Measurements from ENCODE around the gene GLIPR1.
"Not testable (repeated sequence)": the region's sequence is repeated elsewhere in the genome, so short reads cannot be mapped to it uniquely, and the experiment has no call there.

GLIPR1 gene

DNA sequence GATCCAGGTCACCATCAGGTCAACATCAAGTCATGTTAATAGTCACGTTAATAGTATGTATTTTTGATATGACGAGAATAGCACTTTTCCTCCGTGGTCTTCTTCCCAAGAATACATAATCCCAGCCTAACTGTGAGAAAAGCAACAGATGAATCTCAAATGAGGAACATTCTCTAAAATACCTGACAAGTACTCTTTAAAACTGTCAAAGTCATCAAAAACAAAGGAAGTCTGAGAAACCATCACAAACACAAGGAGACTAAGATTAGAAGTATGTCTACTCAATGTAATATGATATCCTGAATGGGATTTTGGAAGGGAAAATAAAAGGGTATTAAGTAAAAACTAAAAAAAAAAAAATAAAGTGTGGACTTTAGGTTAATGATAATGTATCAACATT is 36.8 kb upstream of the GLIPR1 start:
- DNase-seq (ENCODE audit: insufficient read length, low spot score): no peak
- TF ChIP-seq, protein P1, sequence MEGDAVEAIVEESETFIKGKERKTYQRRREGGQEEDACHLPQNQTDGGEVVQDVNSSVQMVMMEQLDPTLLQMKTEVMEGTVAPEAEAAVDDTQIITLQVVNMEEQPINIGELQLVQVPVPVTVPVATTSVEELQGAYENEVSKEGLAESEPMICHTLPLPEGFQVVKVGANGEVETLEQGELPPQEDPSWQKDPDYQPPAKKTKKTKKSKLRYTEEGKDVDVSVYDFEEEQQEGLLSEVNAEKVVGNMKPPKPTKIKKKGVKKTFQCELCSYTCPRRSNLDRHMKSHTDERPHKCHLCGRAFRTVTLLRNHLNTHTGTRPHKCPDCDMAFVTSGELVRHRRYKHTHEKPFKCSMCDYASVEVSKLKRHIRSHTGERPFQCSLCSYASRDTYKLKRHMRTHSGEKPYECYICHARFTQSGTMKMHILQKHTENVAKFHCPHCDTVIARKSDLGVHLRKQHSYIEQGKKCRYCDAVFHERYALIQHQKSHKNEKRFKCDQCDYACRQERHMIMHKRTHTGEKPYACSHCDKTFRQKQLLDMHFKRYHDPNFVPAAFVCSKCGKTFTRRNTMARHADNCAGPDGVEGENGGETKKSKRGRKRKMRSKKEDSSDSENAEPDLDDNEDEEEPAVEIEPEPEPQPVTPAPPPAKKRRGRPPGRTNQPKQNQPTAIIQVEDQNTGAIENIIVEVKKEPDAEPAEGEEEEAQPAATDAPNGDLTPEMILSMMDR (IDR thresholded peaks at IDR 0.05; ENCODE audit: insufficient read depth, missing control alignments): no peak
- FAIRE-seq: no peak

DNA sequence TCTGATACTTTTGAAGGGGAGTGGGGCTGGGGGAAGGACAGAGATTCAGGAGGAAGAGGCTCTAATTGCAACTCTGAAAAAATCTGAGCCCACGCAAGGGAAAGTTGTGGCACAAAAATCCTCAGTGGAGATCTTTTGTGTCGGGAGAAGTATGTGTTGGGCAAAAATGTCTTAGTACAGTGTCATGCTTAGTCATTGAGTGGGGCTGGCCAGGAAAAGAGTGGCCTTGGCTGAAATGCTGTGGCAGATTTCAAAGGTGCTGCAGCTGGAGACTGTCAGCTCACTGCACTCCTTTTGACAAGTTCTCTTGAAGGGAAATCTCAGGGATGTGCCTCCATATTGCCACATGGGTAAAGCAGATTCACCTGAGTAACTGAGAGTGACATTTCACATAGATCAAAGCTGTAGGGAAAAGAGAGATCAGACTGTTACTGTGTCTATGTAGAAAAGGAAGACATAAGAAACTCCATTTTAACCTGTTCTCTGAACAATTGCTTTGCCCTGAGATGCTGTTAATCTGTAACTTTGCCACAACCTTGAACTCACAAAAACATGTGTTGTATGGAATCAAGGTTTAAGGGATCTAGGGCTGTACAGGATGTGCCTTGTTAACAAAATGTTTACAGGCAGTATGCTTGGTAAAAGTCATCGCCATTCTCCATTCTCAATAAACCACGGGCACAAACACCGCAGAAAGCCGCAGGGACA is 36.0 kb upstream of the GLIPR1 start:
- DNase-seq (ENCODE audit: insufficient read length, low spot score) (no peak), FAIRE-seq (no peak)
- TF ChIP-seq, protein P1 (IDR thresholded peaks at IDR 0.05; ENCODE audit: insufficient read depth, missing control alignments): no peak

- DNase-seq (ENCODE audit: insufficient read length, low spot score); FAIRE-seq: not testable (repeated sequence)
Observed at GRCh38 chr12:75445137-75445507, 35.4 kb upstream of the GLIPR1 start.

DNA sequence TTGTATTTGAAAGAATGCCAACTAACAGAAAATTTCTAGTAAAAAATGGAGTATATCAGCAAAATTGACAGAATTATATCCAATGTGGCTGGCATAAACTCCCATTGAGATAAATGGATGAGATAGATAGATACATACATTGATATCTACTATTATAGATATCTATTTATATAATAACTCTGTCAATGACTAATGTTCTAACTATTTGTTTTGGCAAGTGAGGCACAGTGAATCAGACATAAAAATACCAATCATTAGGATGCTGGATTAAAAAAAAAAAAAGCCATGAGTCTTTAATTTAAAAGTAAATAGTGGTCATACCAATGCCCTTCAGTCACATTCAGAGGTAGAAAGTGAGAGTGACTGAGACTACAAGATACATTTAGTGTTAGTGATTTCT is 33.7 kb upstream of the GLIPR1 start:
- DNase-seq (ENCODE audit: insufficient read length, low spot score) (no peak), FAIRE-seq (no peak)
- TF ChIP-seq, protein P1 (IDR thresholded peaks at IDR 0.05; ENCODE audit: insufficient read depth, missing control alignments): no peak

- DNase-seq (ENCODE audit: insufficient read length, low spot score) (no peak), FAIRE-seq (no peak)
- TF ChIP-seq, protein P1 (IDR thresholded peaks at IDR 0.05; ENCODE audit: insufficient read depth, missing control alignments): no peak
Observed at GRCh38 chr12:75447691-75448393, 32.7 kb upstream of the GLIPR1 start.

DNA sequence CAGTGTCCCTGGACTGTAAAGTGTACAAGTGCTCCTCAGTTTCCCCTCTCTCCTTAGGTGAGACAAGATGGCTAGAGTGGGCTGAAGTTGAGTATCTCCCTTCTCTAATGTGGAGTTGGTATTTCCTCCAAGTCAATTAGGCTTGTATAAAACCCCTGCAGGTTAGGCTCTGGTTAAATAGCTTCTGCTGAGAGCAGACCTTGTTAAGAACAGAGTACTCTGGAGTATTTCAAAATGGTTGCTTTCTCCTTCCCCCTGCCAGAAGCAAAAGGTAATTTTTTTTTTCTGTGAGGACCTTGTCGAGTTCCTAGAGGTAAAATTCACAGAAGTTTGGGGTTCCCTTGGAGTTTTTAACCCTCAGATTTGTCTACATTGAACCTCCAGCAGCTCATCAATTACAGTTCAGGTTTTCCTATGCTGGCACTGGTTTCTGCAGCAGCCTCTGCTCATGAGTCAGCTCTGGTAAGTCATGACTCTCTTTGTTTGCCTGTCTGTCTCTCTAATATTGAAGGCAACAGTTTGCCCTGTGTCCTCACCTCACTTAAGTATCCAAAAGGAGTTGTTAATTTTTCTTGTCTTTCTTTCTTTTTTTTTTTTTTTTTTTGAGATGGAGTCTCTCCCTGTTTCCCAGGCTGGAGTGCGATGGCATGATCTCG is 27.8 kb upstream of the GLIPR1 start:
- DNase-seq (ENCODE audit: insufficient read length, low spot score) (no peak), FAIRE-seq (no peak)
- TF ChIP-seq, protein P1 (IDR thresholded peaks at IDR 0.05; ENCODE audit: insufficient read depth, missing control alignments): no peak

GRCh38 chr12:75455839-75456238 is 24.7 kb upstream of the GLIPR1 start:
- DNase-seq (ENCODE audit: insufficient read length, low spot score) (no peak), FAIRE-seq (no peak)
- TF ChIP-seq, protein P1 (IDR thresholded peaks at IDR 0.05; ENCODE audit: insufficient read depth, missing control alignments): no peak

Data from D721Med (cell line).